ENCODE data around the gene MYRF. TPM values are rescaled to one million over a fixed set of nuclear protein-coding genes. Genes with fewer than 3 reads are reported as not detected.

Gene MYRF
- total and polyA plus RNA-seq, 2 of the 13 experiments (the other 11 are each of a cell fraction or from before 2014, with no cell fraction given), result 10.2 to 25.9 TPM

GRCh38 chr11:61814958-61815789 lies 62.7 kb downstream of the MYRF start (continued):
- peak; percentile 60 for TF ChIP-seq ATF1 (CRISPR knock-in tag; IDR thresholded peaks at IDR 0.05)
- peak; percentile 100 for TF ChIP-seq AKAP8 (CRISPR knock-in tag; IDR thresholded peaks at IDR 0.05)
- no peak for TF ChIP-seq ZNF644 (CRISPR knock-in tag; IDR thresholded peaks at IDR 0.05; ENCODE audit: low read depth)
- no peak for TF ChIP-seq ZNF841 (CRISPR knock-in tag; IDR thresholded peaks at IDR 0.05; ENCODE audit: borderline replicate concordance)
- peak; percentile 64 for TF ChIP-seq PTBP1 (IDR thresholded peaks at IDR 0.05; ENCODE audit: low read depth, low read length, poor library complexity, severe bottlenecking)
- TF ChIP-seq ZFYVE20 (CRISPR knock-in tag; IDR thresholded peaks at IDR 0.05; ENCODE audit: borderline replicate concordance, low read depth), result 0 out of 2 replicates have a peak, but pooled peaks have one; percentile 60
- no peak for TF ChIP-seq AKNA (CRISPR knock-in tag; IDR thresholded peaks at IDR 0.05; ENCODE audit: borderline replicate concordance)
- peak; percentile 31; the same call in 1 of the 2 replicates for TF ChIP-seq GATA4 (IDR thresholded peaks at IDR 0.05; ENCODE audit: borderline replicate concordance, low read depth)
- no peak; the same call in 1 of the 2 replicates for TF ChIP-seq EED (CRISPR knock-in tag; IDR thresholded peaks at IDR 0.05)
- TF ChIP-seq HNF4A (CRISPR knock-in tag; IDR thresholded peaks at IDR 0.05), result 0 out of 2 replicates have a peak, but pooled peaks have one; percentile 17
- TF ChIP-seq POLR2AphosphoS2 (IDR thresholded peaks at IDR 0.05; ENCODE audit: low read depth, low read length), result peak; percentile 47; the same call in 1 of the 2 replicates
- peak; percentile 77; the same call in 1 of the 2 replicates for TF ChIP-seq TIGD3 (CRISPR knock-in tag; IDR thresholded peaks at IDR 0.05; ENCODE audit: borderline replicate concordance)
- TF ChIP-seq THRA (CRISPR knock-in tag; IDR thresholded peaks at IDR 0.05; ENCODE audit: borderline replicate concordance), result peak; percentile 13; the same call in 1 of the 2 replicates
- TF ChIP-seq EEA1 (CRISPR knock-in tag; IDR thresholded peaks at IDR 0.05; ENCODE audit: borderline replicate concordance), result no peak
- no peak for TF ChIP-seq ZFP41 (CRISPR knock-in tag; IDR thresholded peaks at IDR 0.05; ENCODE audit: borderline replicate concordance)
- no peak for TF ChIP-seq ZNF33A (CRISPR knock-in tag; IDR thresholded peaks at IDR 0.05; ENCODE audit: borderline replicate concordance)
- peak; percentile 64 for TF ChIP-seq ZBTB14 (CRISPR knock-in tag; IDR thresholded peaks at IDR 0.05)
- TF ChIP-seq SKI (IDR thresholded peaks at IDR 0.05; ENCODE audit: partially characterized antibody), result peak; percentile 27
- TF ChIP-seq TAF1 (CRISPR knock-in tag; IDR thresholded peaks at IDR 0.05), result peak; percentile 95

All from HepG2 (cell line).